SU-DHL-6 (cell line): ENCODE results near the gene LRRC1.

Source experiments
- H2AFZ ChIP-seq: fragments of 200-600 bp; sonication (generic); 2 replicates; pipeline ENCODE4 v1.6.1; 2014; ENCODE audit warnings: low read depth, mild to moderate bottlenecking, moderate library complexity, mixed read lengths, antibody characterized with exemption, low read length; ENCODE audit not compliant: severe bottlenecking
- H3F3A ChIP-seq: fragments of 200-600 bp; shearing (Covaris generic); 2 replicates; pipeline ENCODE4 v1.6.0; 2016; ENCODE audit warnings: antibody characterized with exemption, mild to moderate bottlenecking; ENCODE audit not compliant: insufficient read depth
- H3K27ac ChIP-seq: fragments of 200-600 bp; sonication (generic); 2 replicates; pipeline ENCODE4 v1.5.1; 2016; ENCODE audit warnings: low read depth, mild to moderate bottlenecking, low read length, moderate library complexity, mixed read lengths
- H3K27me3 ChIP-seq: fragments of 200-600 bp; sonication (generic), shearing (Covaris generic); 2 replicates; pipeline ENCODE4 v1.6.0; 2014; ENCODE audit warnings: mild to moderate bottlenecking, low read length
- H3K36me3 ChIP-seq: fragments of 200-600 bp; sonication (generic); 2 replicates; pipeline ENCODE4 v1.6.1; 2014; ENCODE audit warnings: mild to moderate bottlenecking, low read length, mixed read lengths
- H3K4me2 ChIP-seq: fragments of 300-600, 200-600 bp; shearing (Covaris generic), sonication (generic); 2 replicates; pipeline ENCODE4 v1.6.0; 2014; ENCODE audit warnings: low read length, low read depth, mild to moderate bottlenecking; ENCODE audit not compliant: poor library complexity, severe bottlenecking
- H3K4me3 ChIP-seq: fragments of 200-600 bp; sonication (generic); 2 replicates; pipeline ENCODE4 v1.5.1; 2014; ENCODE audit warnings: antibody characterized with exemption, low read length, mild to moderate bottlenecking, mixed read lengths; ENCODE audit not compliant: insufficient read depth, poor library complexity, severe bottlenecking
- H3K79me2 ChIP-seq: fragments of 200-600 bp; sonication (generic); 2 replicates; pipeline ENCODE4 v1.6.1; 2014; ENCODE audit warnings: mild to moderate bottlenecking, low read length, moderate library complexity; ENCODE audit not compliant: insufficient read depth
- H3K9ac ChIP-seq: fragments of 200-600 bp; sonication (generic); 2 replicates; pipeline ENCODE4 v1.7.0; 2014; ENCODE audit warnings: mild to moderate bottlenecking, low read length
- H3K9me2 ChIP-seq: fragments of 200-600 bp; sonication (generic); replicated peaks from 2 replicates; pipeline ENCODE4 v1.6.1; 2014; ENCODE audit warnings: low read length; ENCODE audit not compliant: insufficient read depth
- H3K9me3 ChIP-seq: fragments of 200-600 bp; sonication (generic); 2 replicates; pipeline ENCODE4 v1.6.1; 2014; ENCODE audit warnings: low read length, mixed read lengths; ENCODE audit not compliant: insufficient read depth
- H4K20me1 ChIP-seq: fragments of 200-600 bp; sonication (generic); 2 replicates; pipeline ENCODE4 v1.6.1; 2014; ENCODE audit warnings: low read depth, mild to moderate bottlenecking, antibody characterized with exemption, low read length, moderate library complexity, mixed read lengths
- EZH2phosphoT487 ChIP-seq: fragments of 200-600 bp; sonication (generic), shearing (Covaris generic); conservative IDR thresholded peaks from 2 replicates; pipeline ENCODE4 v1.6.1; 2018; ENCODE audit warnings: mild to moderate bottlenecking, antibody characterized with exemption, low read length, moderate library complexity, mixed read lengths
- TF ChIP-seq, protein P1 (sequence below): fragments of 200-600 bp; sonication (generic); IDR thresholded peaks from one replicate; pipeline ENCODE4 v1.5.1; 2017; ENCODE audit warnings: antibody characterized with exemption, mild to moderate bottlenecking, low read length, moderate library complexity; ENCODE audit not compliant: insufficient read depth, poor library complexity, severe bottlenecking

The LRRC1 gene

DNA sequence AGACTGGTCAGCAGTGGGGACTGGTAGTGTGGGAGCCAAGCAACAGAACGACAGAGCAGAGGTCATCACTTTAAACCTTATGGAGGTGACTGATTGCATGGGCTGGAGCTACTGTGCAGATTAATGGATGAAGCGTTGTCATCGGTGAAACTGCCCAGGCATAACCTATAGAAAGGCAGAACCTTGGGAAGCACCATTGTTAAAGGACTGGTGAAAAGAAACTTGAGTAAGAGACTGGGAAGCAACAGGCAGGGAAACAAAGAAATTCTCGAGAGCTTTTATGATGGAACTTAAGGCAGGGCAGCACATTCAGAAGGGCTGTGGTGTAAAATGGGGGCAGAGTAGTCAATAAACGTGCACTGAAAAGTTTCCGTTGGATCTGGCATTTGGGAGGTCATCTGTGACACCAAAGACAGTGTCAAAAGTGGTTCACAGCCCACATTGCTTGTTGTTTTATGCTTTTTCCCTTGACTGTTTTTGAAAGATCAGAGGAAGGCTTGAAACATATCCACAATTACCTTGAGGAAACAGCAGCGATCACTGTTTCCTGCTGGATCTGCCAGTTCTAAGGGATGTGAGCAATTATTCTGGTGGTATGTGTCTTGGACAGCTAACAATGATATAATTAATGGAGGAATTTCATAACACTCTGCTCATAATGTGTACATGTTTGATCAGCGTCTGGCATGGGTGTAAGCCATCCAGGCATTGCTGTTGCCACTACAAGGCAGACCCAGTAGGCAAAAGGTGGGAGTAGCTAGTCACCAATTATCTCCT lies 62.7 kb downstream of the LRRC1 start:
- Histone ChIP-seq H3K4me2 (no peak overlapping the region), H4K20me1 (peaks cover 12% of the 10 kb centered on the region), H3K9me2 (no peaks in the 10 kb centered on the region), H3F3A (no peaks in the 10 kb centered on the region), H2AFZ (no peak overlapping the region), H3K4me3 (no peak overlapping the region), H3K79me2 (no peaks in the 10 kb centered on the region), H3K36me3 (no peaks in the 10 kb centered on the region), H3K27ac (no peak overlapping the region), H3K27me3 (no peaks in the 10 kb centered on the region), H3K9me3 (no peaks in the 10 kb centered on the region), H3K9ac (no peak overlapping the region)
- no peak for TF ChIP-seq EZH2phosphoT487
- TF ChIP-seq, protein P1, sequence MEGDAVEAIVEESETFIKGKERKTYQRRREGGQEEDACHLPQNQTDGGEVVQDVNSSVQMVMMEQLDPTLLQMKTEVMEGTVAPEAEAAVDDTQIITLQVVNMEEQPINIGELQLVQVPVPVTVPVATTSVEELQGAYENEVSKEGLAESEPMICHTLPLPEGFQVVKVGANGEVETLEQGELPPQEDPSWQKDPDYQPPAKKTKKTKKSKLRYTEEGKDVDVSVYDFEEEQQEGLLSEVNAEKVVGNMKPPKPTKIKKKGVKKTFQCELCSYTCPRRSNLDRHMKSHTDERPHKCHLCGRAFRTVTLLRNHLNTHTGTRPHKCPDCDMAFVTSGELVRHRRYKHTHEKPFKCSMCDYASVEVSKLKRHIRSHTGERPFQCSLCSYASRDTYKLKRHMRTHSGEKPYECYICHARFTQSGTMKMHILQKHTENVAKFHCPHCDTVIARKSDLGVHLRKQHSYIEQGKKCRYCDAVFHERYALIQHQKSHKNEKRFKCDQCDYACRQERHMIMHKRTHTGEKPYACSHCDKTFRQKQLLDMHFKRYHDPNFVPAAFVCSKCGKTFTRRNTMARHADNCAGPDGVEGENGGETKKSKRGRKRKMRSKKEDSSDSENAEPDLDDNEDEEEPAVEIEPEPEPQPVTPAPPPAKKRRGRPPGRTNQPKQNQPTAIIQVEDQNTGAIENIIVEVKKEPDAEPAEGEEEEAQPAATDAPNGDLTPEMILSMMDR: no peak

DNA sequence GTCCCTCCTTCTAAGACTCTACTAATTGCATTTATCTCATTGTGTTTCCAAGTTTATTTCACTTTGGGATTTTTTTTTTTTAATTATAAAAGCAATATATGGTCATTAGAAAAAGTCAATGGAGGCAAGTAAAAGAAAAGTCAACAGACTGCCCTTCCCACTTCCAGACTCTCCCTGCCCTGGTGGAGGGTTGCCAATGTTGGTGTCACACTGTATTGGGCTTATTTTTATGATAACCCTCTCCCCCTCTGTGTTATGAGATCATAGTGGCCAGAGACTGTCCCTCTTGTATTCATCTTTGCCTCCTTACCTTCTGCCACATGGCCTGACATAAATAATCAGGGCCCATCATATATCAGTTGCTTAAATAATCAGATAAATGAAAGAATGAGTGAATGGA lies 63.4 kb downstream of the LRRC1 start:
- no peak overlapping the region for H3K4me3 ChIP-seq
- no peaks in the 10 kb centered on the region for H3K9me3 ChIP-seq
- TF ChIP-seq EZH2phosphoT487: no peak
- TF ChIP-seq, protein P1: no peak
- no peaks in the 10 kb centered on the region for H3F3A ChIP-seq
- no peaks in the 10 kb centered on the region for H3K27me3 ChIP-seq
- H3K79me2 ChIP-seq: no peaks in the 10 kb centered on the region
- H3K9me2 ChIP-seq: no peaks in the 10 kb centered on the region
- no peak overlapping the region for H2AFZ ChIP-seq
- no peaks in the 10 kb centered on the region for H3K36me3 ChIP-seq
- H3K4me2 ChIP-seq: no peak overlapping the region
- peaks cover 12% of the 10 kb centered on the region for H4K20me1 ChIP-seq
- no peak overlapping the region for H3K9ac ChIP-seq
- H3K27ac ChIP-seq: no peak overlapping the region

DNA sequence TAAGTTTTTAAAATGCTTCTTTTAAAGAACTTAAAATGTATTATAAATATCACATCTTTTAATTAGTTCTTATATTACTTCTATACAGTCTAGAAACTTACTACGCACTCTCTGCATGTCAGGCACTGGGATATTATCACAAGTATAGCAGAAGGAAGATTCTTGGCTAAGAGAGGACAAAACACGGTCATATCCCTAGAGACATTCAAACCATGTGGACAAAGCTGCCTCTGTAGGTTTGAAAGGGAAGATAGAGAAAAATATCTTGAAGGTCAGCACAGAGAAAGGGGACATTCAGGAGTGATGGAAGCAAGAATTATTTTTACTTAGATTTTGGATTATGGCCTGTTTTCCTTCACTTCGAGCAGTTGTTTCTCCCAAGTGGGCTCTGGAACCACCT lies 64.1 kb downstream of the LRRC1 start:
- TF ChIP-seq, protein P1: no peak
- no peak for TF ChIP-seq EZH2phosphoT487
- no peak overlapping the region for H3K4me2 ChIP-seq

More for the DNA sequence above, 64.1 kb downstream of the LRRC1 start:
- Histone ChIP-seq H3K9me2 (no peaks in the 10 kb centered on the region), H3K4me3 (no peak overlapping the region), H3K79me2 (no peaks in the 10 kb centered on the region), H3K9ac (no peak overlapping the region), H3K27me3 (no peaks in the 10 kb centered on the region), H3F3A (no peaks in the 10 kb centered on the region), H3K27ac (no peak overlapping the region), H4K20me1 (peaks cover 11% of the 10 kb centered on the region), H2AFZ (no peak overlapping the region), H3K36me3 (no peaks in the 10 kb centered on the region), H3K9me3 (no peaks in the 10 kb centered on the region)
